HL-60 (cell line): ENCODE measurements around the gene GINS2.

Source experiments
- GABPA ChIP-seq: IDR thresholded peaks from 2 replicates; pipeline ENCODE4 v1.6.1; 2012; ENCODE audit warnings: low read depth
- TF ChIP-seq, protein P1 (sequence below): IDR thresholded peaks from one replicate; pipeline ENCODE4 v1.5.1; 2011; ENCODE audit warnings: low read length, control low read depth, inconsistent platforms; ENCODE audit not compliant: insufficient read depth

DNA sequence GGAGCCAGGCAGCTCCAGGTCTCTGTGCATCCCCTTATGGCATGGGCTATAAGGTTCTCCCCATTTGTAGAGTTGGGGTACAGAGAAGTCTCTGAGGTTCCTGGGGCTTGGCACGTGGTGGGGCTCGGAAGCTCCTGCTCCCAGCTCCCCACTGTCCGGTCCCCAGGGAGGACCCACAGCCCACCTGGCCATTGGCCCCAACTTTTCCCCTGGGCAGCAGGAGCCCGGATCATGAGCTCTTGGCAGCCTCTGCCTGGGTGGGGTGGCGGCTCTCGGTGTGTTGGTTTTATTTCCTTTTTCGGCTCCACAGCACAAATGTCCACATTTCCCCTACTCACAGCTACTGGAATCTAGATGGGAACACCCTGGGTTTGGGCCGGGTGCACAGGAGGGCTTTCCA lies 45.1 kb downstream of the GINS2 start:
- TF ChIP-seq, protein P1, sequence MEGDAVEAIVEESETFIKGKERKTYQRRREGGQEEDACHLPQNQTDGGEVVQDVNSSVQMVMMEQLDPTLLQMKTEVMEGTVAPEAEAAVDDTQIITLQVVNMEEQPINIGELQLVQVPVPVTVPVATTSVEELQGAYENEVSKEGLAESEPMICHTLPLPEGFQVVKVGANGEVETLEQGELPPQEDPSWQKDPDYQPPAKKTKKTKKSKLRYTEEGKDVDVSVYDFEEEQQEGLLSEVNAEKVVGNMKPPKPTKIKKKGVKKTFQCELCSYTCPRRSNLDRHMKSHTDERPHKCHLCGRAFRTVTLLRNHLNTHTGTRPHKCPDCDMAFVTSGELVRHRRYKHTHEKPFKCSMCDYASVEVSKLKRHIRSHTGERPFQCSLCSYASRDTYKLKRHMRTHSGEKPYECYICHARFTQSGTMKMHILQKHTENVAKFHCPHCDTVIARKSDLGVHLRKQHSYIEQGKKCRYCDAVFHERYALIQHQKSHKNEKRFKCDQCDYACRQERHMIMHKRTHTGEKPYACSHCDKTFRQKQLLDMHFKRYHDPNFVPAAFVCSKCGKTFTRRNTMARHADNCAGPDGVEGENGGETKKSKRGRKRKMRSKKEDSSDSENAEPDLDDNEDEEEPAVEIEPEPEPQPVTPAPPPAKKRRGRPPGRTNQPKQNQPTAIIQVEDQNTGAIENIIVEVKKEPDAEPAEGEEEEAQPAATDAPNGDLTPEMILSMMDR, result no peak
- TF ChIP-seq GABPA, result no peak
